Skeletal muscle satellite cell (primary cell): Measurements from ENCODE around the gene CHD1L.
"Not testable (repeated sequence)": the region's sequence is repeated elsewhere in the genome, so short reads cannot be mapped to it uniquely, and the experiment has no call there.

Source experiments
- H3K27me3 ChIP-seq: 2 replicates; pipeline ENCODE4 v1.7.0; 2013; ENCODE audit warnings: low read length; ENCODE audit not compliant: control insufficient read depth, insufficient read depth
- H3K36me3 ChIP-seq: 2 replicates; pipeline ENCODE4 v1.7.0; 2013; ENCODE audit warnings: mild to moderate bottlenecking, control low read depth, low read length; ENCODE audit not compliant: insufficient read depth
- H3K4me1 ChIP-seq: 2 replicates; pipeline ENCODE4 v1.7.0; 2013; ENCODE audit warnings: low read length; ENCODE audit not compliant: control insufficient read depth, insufficient read depth
- H3K4me2 ChIP-seq: 2 replicates; pipeline ENCODE4 v1.7.0; 2013; ENCODE audit warnings: mild to moderate bottlenecking, low read length
- H3K4me3 ChIP-seq: 2 replicates; pipeline ENCODE4 v1.7.0; 2013; ENCODE audit warnings: low read length
- H3K9ac ChIP-seq: 2 replicates; pipeline ENCODE4 v1.7.0; 2013; ENCODE audit warnings: mild to moderate bottlenecking, low read depth, low read length, moderate library complexity
- H3K9me3 ChIP-seq: replicated peaks from 2 replicates; pipeline ENCODE4 v1.7.0; 2013; ENCODE audit warnings: mild to moderate bottlenecking, control low read depth, low read length

Gene CHD1L

GRCh38 chr1:147273409-147274336, 31.2 kb downstream of the CHD1L start:
- H3K4me3 ChIP-seq = no peak overlapping the region
- H3K36me3 ChIP-seq = peaks cover 48% of the 10 kb centered on the region
- peak overlapping the region; percentile 53 for H3K4me2 ChIP-seq

GRCh38 chr1:147281950-147282349, 39.5 kb downstream of the CHD1L start:
- peaks cover 44% of the 10 kb centered on the region for H3K36me3 ChIP-seq

More at GRCh38 chr1:147273409-147274336, 31.2 kb downstream of the CHD1L start:
- Histone ChIP-seq H3K9ac (peak overlapping the region; percentile 38), H3K4me1 (peaks cover 18% of the 10 kb centered on the region), H3K27me3 (no peaks in the 10 kb centered on the region), H3K9me3 (no peaks in the 10 kb centered on the region)

GRCh38 chr1:147283011-147283410, 40.5 kb downstream of the CHD1L start:
- Histone ChIP-seq H3K9ac (no peak overlapping the region), H3K4me1 (no peaks in the 10 kb centered on the region), H3K9me3 (no peaks in the 10 kb centered on the region), H3K27me3 (no peaks in the 10 kb centered on the region), H3K4me2 (no peak overlapping the region), H3K4me3 (no peak overlapping the region), H3K36me3 (peaks cover 46% of the 10 kb centered on the region)

More at GRCh38 chr1:147281950-147282349, 39.5 kb downstream of the CHD1L start:
- Histone ChIP-seq H3K27me3 (no peaks in the 10 kb centered on the region), H3K4me2 (no peak overlapping the region), H3K9me3 (no peaks in the 10 kb centered on the region), H3K4me3 (no peak overlapping the region), H3K4me1 (no peaks in the 10 kb centered on the region), H3K9ac (no peak overlapping the region)

- no peak overlapping the region for H3K4me3 ChIP-seq
- peaks cover 9% of the 10 kb centered on the region for H3K4me1 ChIP-seq
- H3K9ac ChIP-seq = no peak overlapping the region
- H3K4me2 ChIP-seq = no peak overlapping the region
- peaks cover 61% of the 10 kb centered on the region for H3K36me3 ChIP-seq
- H3K9me3 ChIP-seq = no peaks in the 10 kb centered on the region
- no peaks in the 10 kb centered on the region for H3K27me3 ChIP-seq
Measured at GRCh38 chr1:147287133-147287865, 44.8 kb downstream of the CHD1L start.

GRCh38 chr1:147292012-147292411, 49.5 kb downstream of the CHD1L start:
- Histone ChIP-seq H3K27me3 (no peaks in the 10 kb centered on the region), H3K36me3 (peaks cover 65% of the 10 kb centered on the region), H3K4me1 (peaks cover 21% of the 10 kb centered on the region), H3K4me2 (peak overlapping the region; percentile 63), H3K9ac (peak overlapping the region; percentile 77), H3K9me3 (no peaks in the 10 kb centered on the region), H3K4me3 (peak overlapping the region; percentile 41)

GRCh38 chr1:147292631-147293251, 50.3 kb downstream of the CHD1L start:
- H3K4me1 ChIP-seq = peaks cover 21% of the 10 kb centered on the region
- H3K9ac ChIP-seq = peak overlapping the region; percentile 77
- peaks cover 65% of the 10 kb centered on the region for H3K36me3 ChIP-seq

GRCh38 chr1:147297438-147297837, 55.0 kb downstream of the CHD1L start:
- Histone ChIP-seq H3K4me1 (peaks cover 11% of the 10 kb centered on the region), H3K4me2 (no peak overlapping the region), H3K9ac (no peak overlapping the region), H3K27me3 (no peaks in the 10 kb centered on the region), H3K4me3 (no peak overlapping the region), H3K9me3 (no peaks in the 10 kb centered on the region), H3K36me3 (peaks cover 48% of the 10 kb centered on the region)

More at GRCh38 chr1:147292631-147293251, 50.3 kb downstream of the CHD1L start:
- Histone ChIP-seq H3K4me2 (peak overlapping the region; percentile 63), H3K9me3 (no peaks in the 10 kb centered on the region), H3K27me3 (no peaks in the 10 kb centered on the region), H3K4me3 (peak overlapping the region; percentile 41)

GRCh38 chr1:147305803-147306202, 63.3 kb downstream of the CHD1L start:
- H3K4me1 ChIP-seq, H3K36me3 ChIP-seq, H3K27me3 ChIP-seq, H3K4me3 ChIP-seq, H3K9ac ChIP-seq, H3K4me2 ChIP-seq: not testable (repeated sequence)
- H3K9me3 ChIP-seq = peaks cover 14% of the 10 kb centered on the region

GRCh38 chr1:147316968-147317367, 74.5 kb downstream of the CHD1L start:
- Histone ChIP-seq H3K4me1 (no peaks in the 10 kb centered on the region), H3K4me2 (no peak overlapping the region), H3K9ac (no peak overlapping the region), H3K9me3 (no peaks in the 10 kb centered on the region), H3K4me3 (no peak overlapping the region), H3K36me3 (no peaks in the 10 kb centered on the region), H3K27me3 (no peaks in the 10 kb centered on the region)

GRCh38 chr1:147326933-147327687, 84.6 kb downstream of the CHD1L start:
- H3K36me3 ChIP-seq, H3K27me3 ChIP-seq, H3K4me3 ChIP-seq, H3K4me1 ChIP-seq, H3K9ac ChIP-seq, H3K9me3 ChIP-seq, H3K4me2 ChIP-seq: not testable (repeated sequence)

GRCh38 chr1:147334292-147334691, 91.8 kb downstream of the CHD1L start:
- no peak overlapping the region for H3K4me3 ChIP-seq
- no peak overlapping the region for H3K9ac ChIP-seq
- no peak overlapping the region for H3K4me2 ChIP-seq
- H3K9me3 ChIP-seq = no peaks in the 10 kb centered on the region
- H3K36me3 ChIP-seq = no peaks in the 10 kb centered on the region
- H3K27me3 ChIP-seq = peaks cover 6% of the 10 kb centered on the region
- H3K4me1 ChIP-seq = no peaks in the 10 kb centered on the region
